Activated B cell treated with CpG ODN at 0.5 μM for 24 hours (primary cell): ENCODE data around the gene ARF6. TPM values are rescaled to one million over a fixed set of nuclear protein-coding genes. Genes with fewer than 3 reads are reported as not detected.
A peak's percentile ranks its signal among the peaks of the same experiment; 100 is the strongest.
"Not testable (repeated sequence)": the region's sequence is repeated elsewhere in the genome, so short reads cannot be mapped to it uniquely, and the experiment has no call there.

Experiments used
- ATAC-seq: fragments of 200-7000 bp; cut with Tn5 transposase; one replicate; pipeline ENCODE4 v1.10.0; 2021; ENCODE audit warnings: low read depth, mild to moderate bottlenecking, moderate library complexity
- CTCF ChIA-PET: fragments of 350-600 bp; sonication (Branson Sonifier 250); formaldehyde crosslinking; loops from one replicate; lab custom pipeline; 2021; ENCODE audit warnings: antibody characterized with exemption; lab: Charles Lee
- POLR2A ChIA-PET: fragments of 350-600 bp; sonication (Branson Sonifier 250); formaldehyde crosslinking; loops from one replicate; lab custom pipeline; 2021; ENCODE audit warnings: antibody characterized with exemption; lab: Charles Lee
- DNase-seq: peaks from one replicate; pipeline ENCODE4 v3.0.0; 2022
- H3K27ac Mint-ChIP-seq: one replicate; pipeline ENCODE4 v1.8.0; 2020; ENCODE audit warnings: mixed read lengths
- H3K27me3 Mint-ChIP-seq: one replicate; pipeline ENCODE4 v1.8.0; 2021; ENCODE audit warnings: mixed read lengths
- H3K36me3 Mint-ChIP-seq: one replicate; pipeline ENCODE4 v1.8.0; 2021; ENCODE audit warnings: low read depth, mixed read lengths
- H3K4me1 Mint-ChIP-seq: one replicate; pipeline ENCODE4 v1.8.0; 2021; ENCODE audit warnings: mixed read lengths
- H3K4me3 Mint-ChIP-seq: one replicate; pipeline ENCODE4 v1.8.0; 2020; ENCODE audit warnings: mild to moderate bottlenecking, mixed read lengths
- H3K9me3 Mint-ChIP-seq: one replicate; pipeline ENCODE4 v1.8.0; 2020; ENCODE audit warnings: mixed read lengths
- CTCF ChIP-seq: fragments of 200-600 bp; IDR thresholded peaks from one replicate; pipeline ENCODE4 v1.8.0; 2022; ENCODE audit warnings: antibody characterized with exemption, mild to moderate bottlenecking
- intact Hi-C: fragments of 100-400 bp; cut with micrococcal nuclease; formaldehyde crosslinking; loops from one replicate; pipeline ENCODE4 v1.15.1; 2024
- total RNA-seq: library from RNA; stranded (reverse); gene quantifications from 2 replicates; pipeline ENCODE4 v1.2.3, GENCODE V29; 2022

The ARF6 gene
- total RNA-seq, 1 donor from 2014 or later, result 136 TPM

GRCh38 chr14:49892301-49892635, 614 bp upstream of the ARF6 start:
- Mint-ChIP-seq H3K9me3 (no peaks in the 10 kb centered on the region), H3K27ac (peak overlapping the region; percentile 98), H3K4me3 (peak overlapping the region; percentile 96), H3K36me3 (peaks cover 44% of the 10 kb centered on the region), H3K27me3 (no peaks in the 10 kb centered on the region), H3K4me1 (peaks cover 36% of the 10 kb centered on the region)
- no peak for DNase-seq
- ChIA-PET POLR2A (interaction anchor here (0.5 to 3.9 kb wide), 49 partner anchors 10 to 640 kb away, joined by 3 to 143 read pairs (median 9); partner anchors contain the start of genes CDKL1, DNAAF2, KLHDC2 and MAP4K5), CTCF (interaction anchor here (0.7 to 3.2 kb wide), 11 partner anchors 12 to 212 kb away, joined by 3 to 30 read pairs (median 7); no protein-coding TSS in a partner anchor)
- no peak for TF ChIP-seq CTCF
- peak; percentile 47 for ATAC-seq
- intact Hi-C loops, result loop anchor here (1.0 to 2.0 kb wide), 10 partner anchors 12 to 213 kb away; no protein-coding TSS in a partner anchor

GRCh38 chr14:49893309-49894213, 679 bp downstream of the ARF6 start:
- ChIA-PET CTCF (interaction anchor here (0.8 to 3.2 kb wide), 7 partner anchors 31 to 212 kb away, joined by 3 to 30 read pairs (median 4); no protein-coding TSS in a partner anchor), POLR2A (interaction anchor here (0.6 to 3.9 kb wide), 36 partner anchors 10 to 259 kb away, joined by 3 to 143 read pairs (median 12); partner anchors contain the start of genes DNAAF2, KLHDC2 and NEMF)
- ATAC-seq, result peak; percentile 40
- TF ChIP-seq CTCF, result no peak
- H3K4me1 Mint-ChIP-seq, result peaks cover 45% of the 10 kb centered on the region
- H3K27ac Mint-ChIP-seq, result peak overlapping the region; percentile 98
- DNase-seq, result peak; percentile 68
- H3K27me3 Mint-ChIP-seq, result no peaks in the 10 kb centered on the region
- peak overlapping the region; percentile 96 for H3K4me3 Mint-ChIP-seq
- intact Hi-C loops, result loop anchor here (1.0 to 2.0 kb wide), 4 partner anchors 37 to 154 kb away; no protein-coding TSS in a partner anchor
- no peaks in the 10 kb centered on the region for H3K9me3 Mint-ChIP-seq
- H3K36me3 Mint-ChIP-seq, result peaks cover 50% of the 10 kb centered on the region

- H3K36me3 Mint-ChIP-seq, result peaks cover 52% of the 10 kb centered on the region
- peak overlapping the region; percentile 98 for H3K27ac Mint-ChIP-seq
- intact Hi-C loops, result loop anchor here (1.0 kb wide), 1 partner anchor 11 kb away; no protein-coding TSS in a partner anchor
- DNase-seq, H3K27me3 Mint-ChIP-seq, H3K9me3 Mint-ChIP-seq: not testable (repeated sequence)
- H3K4me3 Mint-ChIP-seq, result peak overlapping the region; percentile 96
- ChIA-PET CTCF (interaction anchor here (0.8 to 3.2 kb wide), 4 partner anchors 32 to 109 kb away, joined by 3 to 30 read pairs (median 7); no protein-coding TSS in a partner anchor), POLR2A (interaction anchor here (0.6 to 3.9 kb wide), 21 partner anchors 26 to 210 kb away, joined by 3 to 143 read pairs (median 20); partner anchors contain the start of gene NEMF)
- ATAC-seq, result peak; percentile 3
- H3K4me1 Mint-ChIP-seq, result peaks cover 54% of the 10 kb centered on the region
Observed at GRCh38 chr14:49894214-49895107, 1.6 kb downstream of the ARF6 start.

- H3K4me3 Mint-ChIP-seq, result peak overlapping the region; percentile 96
- ATAC-seq (no peak), DNase-seq (no peak)
- ChIA-PET POLR2A (interaction anchor here (0.6 to 1.8 kb wide), 16 partner anchors 27 to 225 kb away, joined by 3 to 25 read pairs (median 8); no protein-coding TSS in a partner anchor), CTCF (interaction anchor here (1.0 to 1.8 kb wide), 5 partner anchors 33 to 209 kb away, joined by 3 to 7 read pairs (median 4); partner anchors contain the start of gene NEMF)
- peaks cover 52% of the 10 kb centered on the region for H3K36me3 Mint-ChIP-seq
- intact Hi-C loops, result loop anchor here (1.0 kb wide), 1 partner anchor 10 kb away; no protein-coding TSS in a partner anchor
- no peaks in the 10 kb centered on the region for H3K27me3 Mint-ChIP-seq
- H3K27ac Mint-ChIP-seq, result peak overlapping the region; percentile 81
- peaks cover 58% of the 10 kb centered on the region for H3K4me1 Mint-ChIP-seq
- H3K9me3 Mint-ChIP-seq, result no peaks in the 10 kb centered on the region
- no peak for TF ChIP-seq CTCF
Observed at GRCh38 chr14:49895480-49895879, 2.6 kb downstream of the ARF6 start.

- Mint-ChIP-seq H3K4me1 (peaks cover 58% of the 10 kb centered on the region), H3K4me3 (peak overlapping the region; percentile 96), H3K27ac (peak overlapping the region; percentile 81), H3K36me3 (peaks cover 52% of the 10 kb centered on the region)
- H3K27me3 Mint-ChIP-seq, intact Hi-C loops, H3K9me3 Mint-ChIP-seq, ATAC-seq, DNase-seq: not testable (repeated sequence)
- ChIA-PET POLR2A (interaction anchor here (0.6 to 1.8 kb wide), 18 partner anchors 9 to 191 kb away, joined by 3 to 25 read pairs (median 8); no protein-coding TSS in a partner anchor), CTCF (interaction anchor here (1.0 to 1.8 kb wide), 5 partner anchors 34 to 208 kb away, joined by 3 to 7 read pairs (median 4); partner anchors contain the start of gene NEMF)
Observed at GRCh38 chr14:49896272-49896671, 3.4 kb downstream of the ARF6 start.
